ENCODE data around the gene CA12. TPM values are rescaled to one million over a fixed set of nuclear protein-coding genes. Genes with fewer than 3 reads are reported as not detected.

CA12 gene
- total RNA-seq, 1 experiment from 2014 or later = 2.8 TPM

- no peak overlapping the region for H3K4me3 Mint-ChIP-seq
- no peak overlapping the region for H3K27ac Mint-ChIP-seq
- DNase-seq (ENCODE audit: low spot score) (no peak), ATAC-seq (no peak)
- no peaks in the 10 kb centered on the region for H3K36me3 Mint-ChIP-seq
- CTCF ChIA-PET = no interaction called here
- no peak for TF ChIP-seq ATF3 (CRISPR knock-in tag; conservative IDR thresholded peaks at IDR 0.05)
- no peak for TF ChIP-seq USF2 (CRISPR knock-in tag; IDR thresholded peaks at IDR 0.05)
- TF ChIP-seq MYBL2 (CRISPR knock-in tag; IDR thresholded peaks at IDR 0.05) = no peak
- no peak for TF ChIP-seq NFATC4 (CRISPR knock-in tag; IDR thresholded peaks at IDR 0.05)
- no peak for TF ChIP-seq TEAD4 (CRISPR knock-in tag; IDR thresholded peaks at IDR 0.05)
- no peak for TF ChIP-seq NR3C1 (CRISPR knock-in tag; conservative IDR thresholded peaks at IDR 0.05; ENCODE audit: low read depth)
- TF ChIP-seq E2F1 (CRISPR knock-in tag; IDR thresholded peaks at IDR 0.05) = no peak
- no peak for TF ChIP-seq CREM (CRISPR knock-in tag; IDR thresholded peaks at IDR 0.05)
- TF ChIP-seq ZNF396 (CRISPR knock-in tag; IDR thresholded peaks at IDR 0.05; ENCODE audit: borderline replicate concordance) = no peak
- no peak for TF ChIP-seq USF1 (CRISPR knock-in tag; IDR thresholded peaks at IDR 0.05)
- no peak for TF ChIP-seq ESRRA (CRISPR knock-in tag; IDR thresholded peaks at IDR 0.05; ENCODE audit: borderline replicate concordance)
- TF ChIP-seq CBFB (CRISPR knock-in tag; IDR thresholded peaks at IDR 0.05; ENCODE audit: low read depth) = no peak
- TF ChIP-seq ZNF219 (CRISPR knock-in tag; IDR thresholded peaks at IDR 0.05; ENCODE audit: borderline replicate concordance) = no peak
- H3K9me3 Mint-ChIP-seq = no peaks in the 10 kb centered on the region
- 0 out of 2 replicates have a peak, but pooled peaks cover 5% of the 10 kb centered on the region for H3K4me1 Mint-ChIP-seq
- H3K27me3 Mint-ChIP-seq (ENCODE audit: low read depth) = no peaks in the 10 kb centered on the region
- POLR2A ChIA-PET = no interaction called here
Measured at GRCh38 chr15:63331456-63331855, 50.2 kb downstream of the CA12 start.

GRCh38 chr15:63330926-63331325 is 50.7 kb downstream of the CA12 start:
- no peaks in the 10 kb centered on the region for H3K9me3 Mint-ChIP-seq
- no peak for ATAC-seq
- POLR2A ChIA-PET = no interaction called here
- TF ChIP-seq MYBL2 (CRISPR knock-in tag; IDR thresholded peaks at IDR 0.05) = no peak
- TF ChIP-seq MLX (CRISPR knock-in tag; IDR thresholded peaks at IDR 0.05) = no peak
- TF ChIP-seq ZNF232 (CRISPR knock-in tag; IDR thresholded peaks at IDR 0.05) = no peak
- TF ChIP-seq ZNF138 (CRISPR knock-in tag; conservative IDR thresholded peaks at IDR 0.05) = no peak
- TF ChIP-seq NFYB (CRISPR knock-in tag; conservative IDR thresholded peaks at IDR 0.05; ENCODE audit: low read depth) = no peak
- no peak for TF ChIP-seq ETV6 (CRISPR knock-in tag; IDR thresholded peaks at IDR 0.05)
- TF ChIP-seq ZNF396 (CRISPR knock-in tag; IDR thresholded peaks at IDR 0.05; ENCODE audit: borderline replicate concordance) = no peak
- TF ChIP-seq FOXJ3 (CRISPR knock-in tag; IDR thresholded peaks at IDR 0.05; ENCODE audit: borderline replicate concordance) = no peak
- no peak for TF ChIP-seq ELF4 (CRISPR knock-in tag; IDR thresholded peaks at IDR 0.05; ENCODE audit: low read depth)
- TF ChIP-seq ZMAT4 (CRISPR knock-in tag; IDR thresholded peaks at IDR 0.05) = no peak
- no peak for TF ChIP-seq ZNF532 (CRISPR knock-in tag; IDR thresholded peaks at IDR 0.05; ENCODE audit: borderline replicate concordance)
- no peak for TF ChIP-seq JAZF1 (CRISPR knock-in tag; IDR thresholded peaks at IDR 0.05)
- TF ChIP-seq USF1 (CRISPR knock-in tag; IDR thresholded peaks at IDR 0.05) = no peak

More at GRCh38 chr15:63330926-63331325, 50.7 kb downstream of the CA12 start:
- H3K4me1 Mint-ChIP-seq = 0 out of 2 replicates have a peak, but pooled peaks cover 5% of the 10 kb centered on the region
- CTCF ChIA-PET = no interaction called here
- H3K27me3 Mint-ChIP-seq (ENCODE audit: low read depth) = no peaks in the 10 kb centered on the region
- H3K27ac Mint-ChIP-seq = no peak overlapping the region
- H3K4me3 Mint-ChIP-seq = no peak overlapping the region
- DNase-seq (ENCODE audit: low spot score) = no peak
- no peaks in the 10 kb centered on the region for H3K36me3 Mint-ChIP-seq
